IMR-90 (cell line): Measurements from ENCODE around the gene SLC25A22. TPM values are rescaled to one million over a fixed set of nuclear protein-coding genes. Genes with fewer than 3 reads are reported as not detected.

Experiments used
- ATAC-seq: fragments of 200-7000 bp; cut with Tn5 transposase; 2 replicates; pipeline ENCODE4 v1.9.1; 2020; ENCODE audit warnings: low read depth, mild to moderate bottlenecking, moderate library complexity
- BruUV-seq: library from RNA; stranded (reverse); fragments of 400-500 nt; replicated peaks from 2 replicates; lab custom pipeline; 2021; lab: Mats Ljungman, UMichigan
- CTCF ChIA-PET: fragments of 300-600 bp; formaldehyde crosslinking; extraction: SDS; loops from one replicate; lab custom pipeline; 2021; ENCODE audit warnings: antibody characterized with exemption; lab: Yijun Ruan, JAX
- POLR2A ChIA-PET: fragments of 300-600 bp; sonication (Branson Sonifier 250); formaldehyde crosslinking; loops from one replicate; lab custom pipeline; 2022; ENCODE audit warnings: antibody characterized with exemption; ENCODE audit not compliant: unreplicated experiment; lab: Charles Lee
- DNase-seq: peaks from one replicate; pipeline ENCODE4 v3.0.0; 2013
- H2AFZ ChIP-seq: replicated peaks from 2 replicates; pipeline ENCODE3; 2013; ENCODE audit warnings: low read length, mild to moderate bottlenecking; ENCODE audit not compliant: poor library complexity
- H2AK5ac ChIP-seq: 2 replicates; pipeline ENCODE4 v1.6.1; 2013; ENCODE audit warnings: low read depth, low read length, inconsistent platforms
- H2AK9ac ChIP-seq: replicated peaks from 2 replicates; pipeline ENCODE3; 2013; ENCODE audit warnings: mild to moderate bottlenecking, low read depth, low read length, moderate library complexity; ENCODE audit not compliant: poor library complexity
- H2BK120ac ChIP-seq: 2 replicates; pipeline ENCODE4 v1.6.1; 2013; ENCODE audit warnings: low read depth, low read length, inconsistent platforms
- H2BK15ac ChIP-seq: 3 replicates; pipeline ENCODE4 v1.6.1; 2013; ENCODE audit warnings: low read depth, low read length, inconsistent platforms
- H2BK20ac ChIP-seq: 2 replicates; pipeline ENCODE4 v1.6.1; 2013; ENCODE audit warnings: low read depth, mild to moderate bottlenecking, inconsistent platforms, low read length, moderate library complexity
- H2BK5ac ChIP-seq: 2 replicates; pipeline ENCODE4 v1.6.1; 2013; ENCODE audit warnings: mild to moderate bottlenecking, low read depth, low read length, inconsistent platforms; ENCODE audit not compliant: poor library complexity, severe bottlenecking
- H3K14ac ChIP-seq: replicated peaks from 2 replicates; pipeline ENCODE4 v1.6.1; 2013; ENCODE audit warnings: low read depth, low read length, inconsistent platforms
- H3K18ac ChIP-seq: 2 replicates; pipeline ENCODE4 v1.6.1; 2013; ENCODE audit warnings: low read depth, low read length, control low read depth
- H3K23ac ChIP-seq: 2 replicates; pipeline ENCODE4 v1.6.1; 2013; ENCODE audit warnings: low read depth, low read length, inconsistent platforms
- H3K27ac ChIP-seq: 2 replicates; pipeline ENCODE4 v1.5.1; 2013; ENCODE audit warnings: mild to moderate bottlenecking, control low read depth, low read length; ENCODE audit not compliant: insufficient read depth
- H3K27me3 ChIP-seq: 2 replicates; pipeline ENCODE4 v1.6.1; 2013; ENCODE audit warnings: low read length; ENCODE audit not compliant: control insufficient read depth, insufficient read depth
- H3K36me3 ChIP-seq: 2 replicates; pipeline ENCODE4 v1.6.1; 2013; ENCODE audit warnings: low read length, mixed read lengths; ENCODE audit not compliant: control insufficient read depth, insufficient read depth
- H3K4ac ChIP-seq: 2 replicates; pipeline ENCODE4 v1.6.1; 2013; ENCODE audit warnings: low read depth, low read length, inconsistent platforms
- H3K4me1 ChIP-seq: 2 replicates; pipeline ENCODE4 v1.6.1; 2013; ENCODE audit warnings: low read length, mixed read lengths; ENCODE audit not compliant: control insufficient read depth, insufficient read depth
- H3K4me2 ChIP-seq: 2 replicates; pipeline ENCODE4 v1.6.1; 2013; ENCODE audit warnings: low read depth, mild to moderate bottlenecking, control low read depth, low read length, moderate library complexity
- H3K4me3 ChIP-seq: 2 replicates; pipeline ENCODE4 v1.5.1; 2013; ENCODE audit warnings: low read depth, mild to moderate bottlenecking, control low read depth, low read length, moderate library complexity; ENCODE audit not compliant: insufficient read depth
- H3K56ac ChIP-seq: 2 replicates; pipeline ENCODE4 v1.6.1; 2013; ENCODE audit warnings: low read length, inconsistent platforms; ENCODE audit not compliant: insufficient read depth; ENCODE audit errors: extremely low read depth
- H3K79me1 ChIP-seq, 2 experiments: 2 replicates each; pipeline ENCODE4 v1.6.1; 2013; ENCODE audit warnings: low read length in 2 of 2, inconsistent platforms in 1 of 2, low read depth in 1 of 2
- H3K9ac ChIP-seq: 2 replicates; pipeline ENCODE4 v1.6.1; 2013; ENCODE audit warnings: low read depth, low read length, control low read depth
- H3K9me1 ChIP-seq: 2 replicates; pipeline ENCODE4 v1.6.1; 2013; ENCODE audit warnings: low read length, inconsistent platforms; ENCODE audit not compliant: insufficient read depth
- H3K9me3 ChIP-seq: 2 replicates; pipeline ENCODE4 v1.6.1; 2013; ENCODE audit warnings: low read length; ENCODE audit not compliant: control insufficient read depth, insufficient read depth
- H4K20me1 ChIP-seq: 2 replicates; pipeline ENCODE4 v1.6.1; 2013; ENCODE audit warnings: low read length, inconsistent platforms; ENCODE audit not compliant: insufficient read depth
- H4K5ac ChIP-seq: 2 replicates; pipeline ENCODE4 v1.6.1; 2013; ENCODE audit warnings: mild to moderate bottlenecking, low read depth, low read length, control low read depth
- H4K8ac ChIP-seq, 2 experiments: 2 replicates each; pipeline ENCODE4 v1.6.1; 2013; ENCODE audit warnings: low read depth in 2 of 2, low read length in 2 of 2, control low read depth in 1 of 2, inconsistent platforms in 1 of 2
- H4K91ac ChIP-seq: 2 replicates; pipeline ENCODE4 v1.6.1; 2013; ENCODE audit warnings: low read depth, low read length, inconsistent platforms; ENCODE audit not compliant: insufficient read depth
- BHLHE40 ChIP-seq: fragments of 150-350 bp; IDR thresholded peaks from 2 replicates; pipeline ENCODE4 v1.6.1; 2016; ENCODE audit warnings: mild to moderate bottlenecking, low read depth, low read length
- CEBPB ChIP-seq: IDR thresholded peaks from 2 replicates; pipeline ENCODE4 v1.6.1; 2012; ENCODE audit warnings: low read depth, low read length, improper control_type of control experiment
- CHD1 ChIP-seq: IDR thresholded peaks from 2 replicates; pipeline ENCODE4 v1.6.1; 2012; ENCODE audit warnings: low read depth, low read length, improper control_type of control experiment
- CTCF ChIP-seq: conservative IDR thresholded peaks from 2 replicates; pipeline ENCODE4 v1.5.1; 2012; ENCODE audit warnings: mild to moderate bottlenecking, low read depth, low read length, improper control_type of control experiment
- ELK1 ChIP-seq: fragments of 150-350 bp; IDR thresholded peaks from 2 replicates; pipeline ENCODE4 v1.6.1; 2016; ENCODE audit warnings: low read depth, mild to moderate bottlenecking, low read length, moderate library complexity, borderline replicate concordance
- FOS ChIP-seq: fragments of 150-350 bp; IDR thresholded peaks from 2 replicates; pipeline ENCODE4 v1.6.1; 2016; ENCODE audit warnings: low read depth, low read length
- MAFK ChIP-seq: IDR thresholded peaks from 2 replicates; pipeline ENCODE4 v1.6.1; 2012; ENCODE audit warnings: low read depth, low read length, improper control_type of control experiment
- MAZ ChIP-seq: IDR thresholded peaks from 2 replicates; pipeline ENCODE4 v1.6.1; 2012; ENCODE audit warnings: low read depth, mild to moderate bottlenecking, low read length, improper control_type of control experiment, moderate library complexity, borderline replicate concordance
- MXI1 ChIP-seq: IDR thresholded peaks from 2 replicates; pipeline ENCODE4 v1.6.1; 2012; ENCODE audit warnings: low read depth, mild to moderate bottlenecking, low read length, moderate library complexity, borderline replicate concordance
- NFE2L2 ChIP-seq: fragments of 150-350 bp; IDR thresholded peaks from 2 replicates; pipeline ENCODE4 v1.6.1; 2016; ENCODE audit warnings: low read depth, mild to moderate bottlenecking, low read length
- POLR2A ChIP-seq: IDR thresholded peaks from 2 replicates; pipeline ENCODE4 v1.6.1; 2012; ENCODE audit warnings: mild to moderate bottlenecking, low read depth, low read length
- RAD21 ChIP-seq: IDR thresholded peaks from 2 replicates; pipeline ENCODE4 v1.6.1; 2012; ENCODE audit warnings: low read length, improper control_type of control experiment
- RCOR1 ChIP-seq: IDR thresholded peaks from 2 replicates; pipeline ENCODE4 v1.6.1; 2012; ENCODE audit warnings: mild to moderate bottlenecking, low read length, improper control_type of control experiment; ENCODE audit not compliant: insufficient replicate concordance
- RFX5 ChIP-seq: IDR thresholded peaks from 2 replicates; pipeline ENCODE4 v1.8.0; 2012; ENCODE audit warnings: low read depth, mild to moderate bottlenecking, low read length, moderate library complexity
- SMC3 ChIP-seq: fragments of 150-350 bp; IDR thresholded peaks from 2 replicates; pipeline ENCODE4 v1.6.1; 2016; ENCODE audit warnings: low read depth, mild to moderate bottlenecking, antibody characterized with exemption, low read length, moderate library complexity
- USF2 ChIP-seq: fragments of 150-350 bp; IDR thresholded peaks from 2 replicates; pipeline ENCODE4 v1.6.1; 2017; ENCODE audit warnings: mild to moderate bottlenecking, antibody characterized with exemption, low read length, low read depth
- WGBS, 2 experiments: methylation state at CpG; one replicate each; pipeline versions ENCODE4 v1.1.5 to v1.1.7; 2013; ENCODE audit warnings: missing lambda C conversion rate in 2 of 2; ENCODE audit not compliant: insufficient read length in 1 of 2; ENCODE audit errors: extremely low coverage in 2 of 2; 5-methylcytosine and 5-hydroxymethylcytosine counted together
- dilution Hi-C: fragments of 300-500 bp; cut with HindIII; formaldehyde crosslinking; loops from one replicate; pipeline ENCODE4 v1.14.3; 2018; ENCODE audit warnings: low sequenced_read_pairs; ENCODE audit not compliant: unreplicated experiment
- in situ Hi-C: fragments of 300-500 bp; cut with MboI; formaldehyde crosslinking; loops from 3 replicates; pipeline ENCODE4 v1.14.3; 2019; ENCODE audit warnings: low sequenced_read_pairs, inconsistent platforms, mixed read lengths
- intact Hi-C: fragments of 100-400 bp; cut with micrococcal nuclease; formaldehyde crosslinking; loops from 2 replicates; pipeline ENCODE4 v1.10.0; 2022
- polyA plus RNA-seq, 3 experiments: library from polyadenylated mRNA; depleted of rRNA; stranded (reverse); fragments of >200 nt; gene quantifications; 2 replicates each; pipeline ENCODE4 v1.2.3, GENCODE V29; 2012; ENCODE audit warnings: low replicate concordance in 1 of 3
- total RNA-seq: library from RNA; depleted of rRNA; stranded (reverse); fragments of >200 nt; gene quantifications from 2 replicates; pipeline ENCODE4 v1.2.3, GENCODE V29; 2012

Gene SLC25A22
- total and polyA plus RNA-seq, 2 of the 4 experiments (the other 2 are of a cell fraction) = 8.2 to 41.3 TPM

- peak overlapping the region; percentile 71 for H2AK9ac ChIP-seq
- DNase-seq (no peak), ATAC-seq (no peak)
- no peak overlapping the region for H3K4me3 ChIP-seq
- no peak overlapping the region for H4K91ac ChIP-seq
- peaks cover 43% of the 10 kb centered on the region for H4K20me1 ChIP-seq
- H3K14ac ChIP-seq = no peak overlapping the region
- no peak overlapping the region for H3K4ac ChIP-seq
- ChIA-PET POLR2A (no interaction called here), CTCF (no interaction called here)
- no peak overlapping the region for H2BK5ac ChIP-seq
- peaks cover 5% of the 10 kb centered on the region for H3K4me1 ChIP-seq
- no peaks in the 10 kb centered on the region for H3K9me3 ChIP-seq
- H3K4me2 ChIP-seq = no peak overlapping the region
- H3K23ac ChIP-seq = no peak overlapping the region
- 80% methylated on average over 6 of the region's 18 CpGs; no CpG with 5 or more reads in 1 of the 2 experiments for WGBS, 2 experiments
- H2BK120ac ChIP-seq = no peak overlapping the region
- dilution Hi-C loops (no loop called here), intact Hi-C loops (no loop called here), in situ Hi-C loops (no loop called here)
- H2AFZ ChIP-seq = no peak overlapping the region
- peaks cover 8 to 48% of the 10 kb centered on the region in 2 experiments; a peak in 3 of 4 replicates for H3K79me1 ChIP-seq
- H3K27me3 ChIP-seq = no peaks in the 10 kb centered on the region
- no peak overlapping the region for H3K9ac ChIP-seq
- peaks cover 3% of the 10 kb centered on the region; the same call in 1 of the 2 replicates for H3K9me1 ChIP-seq
- no peak overlapping the region for H2BK15ac ChIP-seq
- no peak overlapping the region for H3K27ac ChIP-seq
- no peak overlapping the region for H4K5ac ChIP-seq
- TF ChIP-seq SMC3 (no peak), USF2 (no peak), POLR2A (no peak), ELK1 (no peak), CTCF (no peak), CHD1 (no peak), MAFK (no peak), RCOR1 (no peak), CEBPB (no peak), RFX5 (no peak), BHLHE40 (no peak), MXI1 (no peak), FOS (no peak), MAZ (no peak), RAD21 (no peak), NFE2L2 (no peak)
- BruUV-seq = no TSS peak
- H3K18ac ChIP-seq = no peak overlapping the region
- H4K8ac ChIP-seq = no peak overlapping the region
- H2BK20ac ChIP-seq = no peak overlapping the region
- H3K56ac ChIP-seq = no peak overlapping the region
- peaks cover 59% of the 10 kb centered on the region for H3K36me3 ChIP-seq
- no peak overlapping the region for H2AK5ac ChIP-seq
These were observed 33.6 kb downstream of the SLC25A22 start for GRCh38 chr11:764322-765024.
